ENCODE results near the gene FYB2.
"Not testable (repeated sequence)": the region's sequence is repeated elsewhere in the genome, so short reads cannot be mapped to it uniquely, and the experiment has no call there.

Gene FYB2

DNA sequence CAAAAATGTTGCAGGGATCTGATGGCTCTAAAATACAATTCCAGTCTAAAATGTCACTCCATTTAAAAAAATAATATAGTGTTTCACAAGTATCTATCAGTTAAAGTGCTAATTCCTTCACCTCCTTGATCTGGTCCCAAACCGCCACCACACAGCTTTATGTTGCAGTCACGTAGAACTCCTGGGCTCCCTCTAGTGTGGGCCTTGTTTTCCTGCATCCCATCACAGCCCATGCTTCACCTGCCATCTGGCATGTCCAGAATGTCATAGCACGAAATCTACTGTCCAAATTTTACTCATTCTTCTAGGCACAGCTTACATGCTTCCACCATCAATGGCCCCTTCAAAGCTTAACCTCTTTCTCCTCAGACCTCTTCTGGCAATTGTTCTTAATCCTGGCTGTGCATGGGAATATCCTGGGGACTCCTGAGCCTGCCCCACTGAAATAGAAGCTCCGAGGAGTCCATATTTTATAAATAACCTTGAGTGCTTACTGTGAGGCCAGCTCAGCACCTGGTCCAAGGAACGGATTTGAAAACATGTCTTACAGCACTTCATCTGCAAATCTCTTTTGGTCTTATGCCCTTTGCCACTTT lies 15.5 kb downstream of the FYB2 start:
- in situ Hi-C loops (cut with HindIII; ENCODE audit: low pct_unique_long_range_greater_than_20kb, low sequenced_read_pairs), result no loop called here
- no peak for TF ChIP-seq JUND (IDR thresholded peaks at IDR 0.05; ENCODE audit: low read depth)
- DNase-seq (ENCODE audit: low read depth in 1 of 2, low spot score in 1 of 2), result peak in 1 of 2 experiments; percentile 67

DNA sequence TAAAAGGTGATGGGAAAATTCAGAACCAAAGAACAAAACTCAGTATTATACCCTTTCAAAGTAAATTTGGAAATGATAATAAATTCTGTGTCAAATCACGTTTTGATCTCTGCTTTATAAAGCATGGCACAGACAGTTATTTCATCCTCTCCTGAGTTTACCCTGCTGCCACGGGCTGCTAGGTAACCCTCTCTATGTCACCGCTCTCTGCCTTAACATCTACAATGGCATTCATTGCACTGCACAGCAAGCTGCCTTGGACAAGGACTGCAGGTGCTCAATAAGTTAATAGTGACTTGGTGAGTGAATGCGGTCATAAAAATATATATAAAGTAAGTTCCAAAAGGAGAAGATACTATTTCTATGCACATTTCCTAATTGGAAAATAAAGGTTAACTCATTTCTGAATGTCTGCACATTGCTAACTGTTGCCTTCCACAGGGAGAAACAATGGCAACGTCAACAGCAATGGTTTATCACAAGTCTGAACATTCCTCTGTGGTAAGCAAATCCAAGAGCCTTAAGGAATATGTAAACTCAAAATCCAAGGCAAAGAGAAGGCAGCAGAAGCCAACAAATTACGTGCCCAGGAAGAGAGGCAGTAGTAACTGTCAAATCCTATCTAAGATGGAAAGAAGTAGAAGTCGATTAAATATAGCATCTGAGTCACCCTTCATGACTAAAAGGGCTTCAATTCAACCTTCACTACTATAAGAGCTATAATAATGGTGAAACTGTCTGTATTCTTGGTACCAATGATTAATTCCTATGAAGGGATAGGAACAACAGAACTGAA lies 19.4 kb downstream of the FYB2 start:
- TF ChIP-seq JUND (IDR thresholded peaks at IDR 0.05; ENCODE audit: low read depth), result no peak
- DNase-seq (ENCODE audit: low read depth in 1 of 2, low spot score in 1 of 2), result no peak
- in situ Hi-C loops (cut with HindIII; ENCODE audit: low pct_unique_long_range_greater_than_20kb, low sequenced_read_pairs), result no loop called here

DNA sequence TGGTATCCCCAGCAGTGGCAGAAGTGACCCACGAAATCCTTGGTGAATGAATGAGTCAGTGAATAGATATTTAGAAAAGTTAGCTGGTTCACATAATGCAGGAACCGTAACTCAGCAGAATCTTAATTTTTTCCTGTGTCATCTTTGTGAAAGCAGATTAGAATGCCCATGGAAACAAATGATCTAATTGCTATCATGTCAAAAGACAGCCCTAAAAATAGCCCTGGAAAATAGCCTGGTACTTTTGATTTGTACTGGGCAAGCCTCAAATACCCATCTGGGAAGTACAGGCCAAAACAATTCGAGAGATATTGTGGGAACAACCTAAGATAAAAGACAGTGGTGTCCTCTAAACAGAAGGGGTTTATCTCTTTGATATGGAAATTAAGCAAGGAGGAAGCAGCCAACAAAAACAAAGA lies 21.1 kb downstream of the FYB2 start:
- DNase-seq (ENCODE audit: low read depth in 1 of 2, low spot score in 1 of 2), result no peak
- no peak for TF ChIP-seq JUND (IDR thresholded peaks at IDR 0.05; ENCODE audit: low read depth)
- in situ Hi-C loops (cut with HindIII; ENCODE audit: low pct_unique_long_range_greater_than_20kb, low sequenced_read_pairs), result no loop called here

DNA sequence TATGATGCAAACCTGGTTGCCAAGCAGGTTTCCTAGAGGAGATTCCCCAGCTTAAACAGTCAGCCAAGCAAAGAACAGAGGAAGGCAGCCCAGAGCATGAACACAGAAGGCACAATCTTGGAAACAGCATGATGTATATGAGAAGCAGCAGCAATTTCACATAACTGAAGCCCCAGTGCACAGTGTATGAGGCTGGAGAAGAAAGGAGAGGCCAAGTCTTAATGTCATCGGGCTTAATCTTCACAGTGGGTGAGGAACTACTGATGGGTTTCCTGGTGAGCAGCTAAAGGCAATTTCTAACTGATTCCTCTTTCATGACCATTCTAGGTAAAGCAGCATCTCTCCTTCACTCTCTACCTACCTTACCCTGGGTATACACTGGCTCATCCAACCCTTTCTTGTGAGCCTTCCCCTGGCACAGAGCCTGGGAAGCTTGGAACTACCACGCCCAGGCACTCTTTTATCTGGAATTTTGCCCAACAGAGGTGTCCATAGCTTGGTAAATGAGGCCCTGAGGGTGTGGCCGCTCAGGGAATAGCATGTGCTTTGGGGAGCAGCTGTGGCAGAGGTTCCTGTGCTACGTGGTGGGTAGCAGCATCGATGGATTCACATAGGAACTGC lies 22.0 kb downstream of the FYB2 start:
- in situ Hi-C loops (cut with HindIII; ENCODE audit: low pct_unique_long_range_greater_than_20kb, low sequenced_read_pairs), result no loop called here
- DNase-seq (ENCODE audit: low read depth in 1 of 2, low spot score in 1 of 2), result peak in 1 of 2 experiments; percentile 54

GRCh38 chr1:56795870-56796269 lies 23.3 kb downstream of the FYB2 start:
- TF ChIP-seq JUND (IDR thresholded peaks at IDR 0.05; ENCODE audit: low read depth), result no peak
- DNase-seq (ENCODE audit: low read depth in 1 of 2, low spot score in 1 of 2), result no peak
- in situ Hi-C loops (cut with HindIII; ENCODE audit: low pct_unique_long_range_greater_than_20kb, low sequenced_read_pairs), result no loop called here

More for the DNA sequence above, 22.0 kb downstream of the FYB2 start:
- no peak for TF ChIP-seq JUND (IDR thresholded peaks at IDR 0.05; ENCODE audit: low read depth)

GRCh38 chr1:56790036-56790435 lies 29.2 kb downstream of the FYB2 start:
- in situ Hi-C loops (cut with HindIII; ENCODE audit: low pct_unique_long_range_greater_than_20kb, low sequenced_read_pairs), result no loop called here
- DNase-seq (ENCODE audit: low read depth in 1 of 2, low spot score in 1 of 2), result no peak
- no peak for TF ChIP-seq JUND (IDR thresholded peaks at IDR 0.05; ENCODE audit: low read depth)

GRCh38 chr1:56788588-56788987 lies 30.6 kb downstream of the FYB2 start:
- DNase-seq (ENCODE audit: low read depth in 1 of 2, low spot score in 1 of 2), result peak in 1 of 2 experiments; percentile 75
- no peak for TF ChIP-seq JUND (IDR thresholded peaks at IDR 0.05; ENCODE audit: low read depth)
- in situ Hi-C loops (cut with HindIII; ENCODE audit: low pct_unique_long_range_greater_than_20kb, low sequenced_read_pairs), result no loop called here

DNA sequence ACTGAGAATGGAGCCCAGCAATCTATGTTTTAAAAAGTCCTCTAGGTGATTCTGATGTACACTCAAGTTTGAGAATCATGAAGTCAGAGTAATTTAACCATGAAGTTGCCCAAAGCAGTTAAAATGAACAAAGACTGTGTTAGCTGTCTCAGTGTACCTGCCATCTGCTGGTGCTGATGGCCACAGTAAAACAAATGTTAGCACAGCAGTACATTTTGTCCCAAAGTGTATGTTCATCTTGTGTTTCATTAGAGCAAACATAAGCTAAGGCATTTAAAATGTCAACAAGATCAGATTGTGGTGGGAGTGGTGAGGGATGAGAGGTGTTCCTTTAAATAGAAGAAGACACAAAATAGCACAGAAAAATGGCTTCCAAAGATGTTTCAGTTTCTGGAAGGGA lies 31.1 kb downstream of the FYB2 start:
- no peak for TF ChIP-seq JUND (IDR thresholded peaks at IDR 0.05; ENCODE audit: low read depth)
- DNase-seq (ENCODE audit: low read depth in 1 of 2, low spot score in 1 of 2), result peak in 1 of 2 experiments; percentile 74

DNA sequence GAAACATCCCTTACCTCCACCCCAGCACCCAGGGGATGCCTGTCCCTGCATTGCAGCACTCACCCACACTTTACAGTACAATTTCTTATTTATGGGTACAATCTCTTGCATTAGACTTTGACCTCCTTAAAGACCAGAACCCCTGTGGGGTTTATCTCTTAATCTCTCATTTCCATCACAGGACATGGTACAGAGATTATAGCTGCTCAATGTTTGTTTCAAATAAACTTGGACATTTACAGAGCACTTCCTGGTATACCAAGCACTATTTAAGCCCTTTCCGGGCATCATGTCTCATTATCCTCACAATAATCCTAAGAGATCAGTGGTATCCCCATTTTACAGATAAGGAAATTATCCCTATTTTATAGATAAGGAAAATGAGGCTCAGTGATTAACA lies 31.9 kb downstream of the FYB2 start:
- in situ Hi-C loops (cut with HindIII; ENCODE audit: low pct_unique_long_range_greater_than_20kb, low sequenced_read_pairs), result no loop called here
- TF ChIP-seq JUND (IDR thresholded peaks at IDR 0.05; ENCODE audit: low read depth), result no peak
- DNase-seq (ENCODE audit: low read depth in 1 of 2, low spot score in 1 of 2), result no peak

More for the DNA sequence above, 31.1 kb downstream of the FYB2 start:
- in situ Hi-C loops (cut with HindIII; ENCODE audit: low pct_unique_long_range_greater_than_20kb, low sequenced_read_pairs), result no loop called here

DNA sequence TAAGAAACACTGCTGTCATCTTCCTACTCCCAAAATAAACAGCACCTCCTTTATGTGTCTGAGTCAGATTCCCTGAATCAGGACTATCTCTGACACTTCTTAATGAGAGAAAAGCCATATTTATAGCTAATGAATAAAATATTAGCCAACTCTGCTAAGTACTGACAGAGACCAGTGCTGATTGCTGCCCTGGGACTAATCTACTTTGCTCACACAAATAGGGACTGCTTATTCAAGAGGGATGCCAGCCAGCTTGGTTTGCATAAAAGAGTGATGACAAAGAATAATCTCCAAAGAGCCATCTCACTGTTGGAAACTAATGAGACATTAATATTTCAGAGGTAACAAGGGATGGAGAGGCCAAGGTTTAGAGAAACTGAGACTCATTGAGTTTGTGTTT lies 36.4 kb downstream of the FYB2 start:
- no peak for TF ChIP-seq JUND (IDR thresholded peaks at IDR 0.05; ENCODE audit: low read depth)
- in situ Hi-C loops (cut with HindIII; ENCODE audit: low pct_unique_long_range_greater_than_20kb, low sequenced_read_pairs), result no loop called here
- DNase-seq (ENCODE audit: low read depth in 1 of 2, low spot score in 1 of 2), result no peak

- in situ Hi-C loops (cut with HindIII; ENCODE audit: low pct_unique_long_range_greater_than_20kb, low sequenced_read_pairs), result no loop called here
- no peak for TF ChIP-seq JUND (IDR thresholded peaks at IDR 0.05; ENCODE audit: low read depth)
These were observed 38.4 kb downstream of the FYB2 start for GRCh38 chr1:56780826-56781225.

DNA sequence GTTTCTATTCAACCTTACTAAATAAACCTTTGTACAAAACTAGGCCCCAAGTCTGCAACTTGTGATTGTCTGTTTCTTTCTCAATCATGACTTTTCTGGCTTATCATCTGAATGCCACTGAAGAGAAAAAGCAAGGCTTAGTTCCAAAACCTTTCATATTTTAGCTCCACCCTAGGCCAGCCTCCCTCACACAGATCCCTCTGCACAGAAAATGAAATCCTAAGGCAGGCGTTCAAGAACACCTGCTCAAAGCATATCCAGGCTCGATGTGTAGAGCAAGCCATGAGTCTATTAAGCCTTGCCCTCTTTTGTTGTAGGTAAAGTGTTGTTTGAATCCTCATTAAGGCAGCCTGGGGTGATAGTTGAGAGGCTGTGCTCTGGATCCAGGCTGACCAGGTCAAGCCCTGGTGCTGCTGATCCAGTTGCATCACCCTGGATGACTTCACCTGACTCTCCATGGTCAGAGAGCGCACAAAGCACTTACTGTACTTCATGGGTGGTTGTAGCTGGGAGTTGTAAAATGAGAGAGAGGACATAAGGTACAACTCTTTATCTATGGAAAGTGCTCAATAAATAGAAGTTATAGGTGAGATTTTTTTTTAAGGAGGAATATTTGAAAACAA lies 39.0 kb downstream of the FYB2 start:
- no peak for DNase-seq (ENCODE audit: low read depth in 1 of 2, low spot score in 1 of 2)
- no peak for TF ChIP-seq JUND (IDR thresholded peaks at IDR 0.05; ENCODE audit: low read depth)
- in situ Hi-C loops (cut with HindIII; ENCODE audit: low pct_unique_long_range_greater_than_20kb, low sequenced_read_pairs), result no loop called here

More at GRCh38 chr1:56780826-56781225, 38.4 kb downstream of the FYB2 start:
- no peak for DNase-seq (ENCODE audit: low read depth in 1 of 2, low spot score in 1 of 2)

DNA sequence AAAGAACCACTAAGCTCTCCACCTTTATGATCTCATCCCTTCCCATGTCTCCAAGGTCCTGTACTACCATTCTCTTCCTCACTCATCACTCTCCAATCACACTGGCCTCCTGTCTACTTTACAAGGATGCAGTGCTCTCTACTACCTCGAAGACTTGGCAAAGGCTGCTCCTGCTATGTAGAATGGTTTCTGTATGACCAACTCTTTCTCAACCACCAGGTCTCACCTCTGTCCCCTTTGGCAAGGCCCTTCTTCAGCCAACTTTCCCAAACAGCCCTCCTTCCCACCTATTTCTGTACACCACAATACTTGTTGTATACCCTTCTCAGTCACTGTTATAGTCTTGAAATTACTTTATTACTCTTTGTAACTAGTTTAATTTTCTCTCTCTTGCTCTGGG lies 41.2 kb downstream of the FYB2 start:
- in situ Hi-C loops (cut with HindIII; ENCODE audit: low pct_unique_long_range_greater_than_20kb, low sequenced_read_pairs), result no loop called here
- DNase-seq (ENCODE audit: low read depth in 1 of 2, low spot score in 1 of 2), result no peak
- no peak for TF ChIP-seq JUND (IDR thresholded peaks at IDR 0.05; ENCODE audit: low read depth)

- DNase-seq (ENCODE audit: low read depth in 1 of 2, low spot score in 1 of 2); in situ Hi-C loops (cut with HindIII; ENCODE audit: low pct_unique_long_range_greater_than_20kb, low sequenced_read_pairs): not testable (repeated sequence)
These were observed 44.5 kb downstream of the FYB2 start for GRCh38 chr1:56774732-56775131.

All from T47D (cell line).